ENCODE data around the gene DIPK1B.
"Not testable (repeated sequence)": the region's sequence is repeated elsewhere in the genome, so short reads cannot be mapped to it uniquely, and the experiment has no call there.

DIPK1B gene

GRCh38 chr9:136698635-136699246 is 13.6 kb upstream of the DIPK1B start:
- no peak for DNase-seq (ENCODE audit: low read depth, low spot score)

GRCh38 chr9:136700304-136700703 is 12.1 kb upstream of the DIPK1B start:
- DNase-seq (ENCODE audit: low read depth, low spot score) = peak; percentile 41

GRCh38 chr9:136700959-136701667 is 11.3 kb upstream of the DIPK1B start:
- DNase-seq (ENCODE audit: low read depth, low spot score) = no peak

GRCh38 chr9:136701668-136702053 is 10.7 kb upstream of the DIPK1B start:
- DNase-seq (ENCODE audit: low read depth, low spot score) = no peak

- no peak for DNase-seq (ENCODE audit: low read depth, low spot score)
These were observed 9.0 kb upstream of the DIPK1B start for GRCh38 chr9:136703276-136703860.

- DNase-seq (ENCODE audit: low read depth, low spot score) = not testable (repeated sequence)
These were observed 7.6 kb upstream of the DIPK1B start for GRCh38 chr9:136704741-136705140.

GRCh38 chr9:136705564-136705963 is 6.8 kb upstream of the DIPK1B start:
- DNase-seq (ENCODE audit: low read depth, low spot score) = no peak

- DNase-seq (ENCODE audit: low read depth, low spot score) = no peak
These were observed 5.4 kb upstream of the DIPK1B start for GRCh38 chr9:136707011-136707410.

- no peak for DNase-seq (ENCODE audit: low read depth, low spot score)
These were observed 4.4 kb upstream of the DIPK1B start for GRCh38 chr9:136707849-136708517.

GRCh38 chr9:136709454-136710109 is 2.8 kb upstream of the DIPK1B start:
- DNase-seq (ENCODE audit: low read depth, low spot score) = no peak

- DNase-seq (ENCODE audit: low read depth, low spot score) = no peak
These were observed 1.8 kb upstream of the DIPK1B start for GRCh38 chr9:136710543-136710942.

GRCh38 chr9:136711219-136711648 is 1.1 kb upstream of the DIPK1B start:
- peak; percentile 50 for DNase-seq (ENCODE audit: low read depth, low spot score)

- DNase-seq (ENCODE audit: low read depth, low spot score) = no peak
These were observed 545 bp downstream of the DIPK1B start for GRCh38 chr9:136712690-136713544.

- DNase-seq (ENCODE audit: low read depth, low spot score) = peak; percentile 42
These were observed 1.2 kb downstream of the DIPK1B start for GRCh38 chr9:136713550-136713949.

GRCh38 chr9:136714096-136714892 is 1.9 kb downstream of the DIPK1B start:
- DNase-seq (ENCODE audit: low read depth, low spot score) = no peak

- DNase-seq (ENCODE audit: low read depth, low spot score) = no peak
These were observed 2.5 kb downstream of the DIPK1B start for GRCh38 chr9:136714893-136715274.

GRCh38 chr9:136717399-136717798 is 5.0 kb downstream of the DIPK1B start:
- DNase-seq (ENCODE audit: low read depth, low spot score) = no peak

GRCh38 chr9:136718345-136719194 is 6.2 kb downstream of the DIPK1B start:
- DNase-seq (ENCODE audit: low read depth, low spot score) = no peak

- no peak for DNase-seq (ENCODE audit: low read depth, low spot score)
These were observed 7.0 kb downstream of the DIPK1B start for GRCh38 chr9:136719195-136719880.
